HCT116 (cell line): ENCODE results near the gene CRLF3. TPM values are rescaled to one million over a fixed set of nuclear protein-coding genes. Genes with fewer than 3 reads are reported as not detected.
"Not testable (repeated sequence)": the region's sequence is repeated elsewhere in the genome, so short reads cannot be mapped to it uniquely, and the experiment has no call there.

Source experiments
- ATAC-seq: fragments of 200-7000 bp; cut with Tn5 transposase; 2 replicates; pipeline ENCODE4 v1.9.1; 2020; ENCODE audit warnings: mild to moderate bottlenecking, moderate library complexity
- BruUV-seq: library from RNA; stranded (reverse); fragments of 400-500 nt; replicated peaks from 2 replicates; lab custom pipeline; 2021; lab: Mats Ljungman, UMichigan
- CTCF ChIA-PET: fragments of 300-600 bp; sonication (Branson Sonifier 250); formaldehyde crosslinking; loops from one replicate; lab custom pipeline; 2021; ENCODE audit warnings: antibody characterized with exemption; lab: Charles Lee
- POLR2A ChIA-PET: fragments of 300-600, 350-600 bp; sonication (Branson Sonifier 250); formaldehyde crosslinking; loops from one replicate; lab custom pipeline; 2021; ENCODE audit warnings: antibody characterized with exemption; lab: Charles Lee
- RAD21 ChIA-PET, 2 experiments: fragments of 300-600 bp; sonication (Branson Sonifier 250); formaldehyde crosslinking; loops; one replicate each; lab custom pipeline; 2023; ENCODE audit warnings: low total read pairs in 2 of 2; ENCODE audit not compliant: uncharacterized antibody in 2 of 2, unreplicated experiment in 2 of 2, low non-redundant PET in 1 of 2; lab: Charles Lee
- DNase-seq: peaks from one replicate; pipeline ENCODE4 v3.0.0-alpha.2; 2010; ENCODE audit warnings: low read depth, low spot score
- H2AFZ ChIP-seq: fragments of 200-600 bp; shearing (Covaris generic), sonication (generic); 2 replicates; pipeline ENCODE4 v1.6.1; 2017; ENCODE audit warnings: low read depth, mixed run types, mixed read lengths, antibody characterized with exemption, low read length; ENCODE audit not compliant: poor library complexity, severe bottlenecking
- H3K27ac ChIP-seq: 2 replicates; pipeline ENCODE4 v1.5.1; 2012; ENCODE audit warnings: low read depth, low read length
- H3K27me3 ChIP-seq: fragments of 200-600 bp; sonication (generic); 2 replicates; pipeline ENCODE4 v1.6.1; 2016; ENCODE audit warnings: mixed run types, low read length, mixed read lengths; ENCODE audit not compliant: insufficient read depth
- H3K36me3 ChIP-seq, 2 experiments: fragments of 200-500 bp in 1 of 2; fragments of 200-600 bp in 1 of 2; sonication (Bioruptor generic) in 1 of 2; sonication (generic) in 1 of 2; 2 replicates each; pipeline versions ENCODE4 v1.5.1 to v1.6.1; 2014 to 2016; ENCODE audit warnings: low read length in 2 of 2, inconsistent platforms in 1 of 2, mixed read lengths in 1 of 2, mixed run types in 1 of 2; ENCODE audit not compliant: insufficient read depth in 2 of 2, control insufficient read depth in 1 of 2
- H3K4me1 ChIP-seq, 2 experiments: fragments of 200-600 bp in 1 of 2; sonication (generic) in 1 of 2; 2 replicates each; pipeline versions ENCODE4 v1.5.1 to v1.6.1; 2012 to 2017; ENCODE audit warnings: low read length in 2 of 2, inconsistent platforms in 1 of 2, mild to moderate bottlenecking in 1 of 2, mixed read lengths in 1 of 2, mixed run types in 1 of 2, moderate library complexity in 1 of 2; ENCODE audit not compliant: insufficient read depth in 2 of 2, control insufficient read depth in 1 of 2
- H3K4me2 ChIP-seq: fragments of 200-600 bp; sonication (generic); 2 replicates; pipeline ENCODE4 v1.6.1; 2017; ENCODE audit warnings: mixed run types, low read length, mixed read lengths
- H3K4me3 ChIP-seq, 2 experiments: fragments of 200-600 bp in 1 of 2; sonication (generic) in 1 of 2; replicated peaks in 1 of 2; 2 replicates each; pipeline ENCODE4 v1.5.1; 2011 to 2016; ENCODE audit warnings: low read length in 2 of 2, control low read depth in 1 of 2, low read depth in 1 of 2, mild to moderate bottlenecking in 1 of 2, mixed read lengths in 1 of 2, mixed run types in 1 of 2
- H3K79me2 ChIP-seq: fragments of 200-600 bp; sonication (generic); 2 replicates; pipeline ENCODE4 v1.6.1; 2017; ENCODE audit warnings: mild to moderate bottlenecking, mixed run types, low read length, moderate library complexity, mixed read lengths; ENCODE audit not compliant: insufficient read depth
- H3K9ac ChIP-seq: fragments of 200-600 bp; sonication (generic); 2 replicates; pipeline ENCODE4 v1.6.1; 2016; ENCODE audit warnings: low read length, mixed read lengths
- H3K9me2 ChIP-seq: fragments of 200-600 bp; sonication (generic), shearing (Covaris generic); 2 replicates; pipeline ENCODE4 v1.6.1; 2017; ENCODE audit warnings: mixed run types, mild to moderate bottlenecking, moderate library complexity; ENCODE audit not compliant: insufficient read depth
- H3K9me3 ChIP-seq, 2 experiments: fragments of 200-500 bp in 1 of 2; fragments of 200-600 bp in 1 of 2; sonication (Bioruptor generic) in 1 of 2; sonication (generic) in 1 of 2; 2 replicates each; pipeline ENCODE4 v1.6.1; 2014 to 2017; ENCODE audit warnings: low read length in 2 of 2, mixed read lengths in 2 of 2, inconsistent platforms in 1 of 2, low read depth in 1 of 2, mild to moderate bottlenecking in 1 of 2, mixed run types in 1 of 2, moderate library complexity in 1 of 2; ENCODE audit not compliant: control insufficient read depth in 1 of 2, insufficient read depth in 1 of 2
- H4K20me1 ChIP-seq: fragments of 200-600 bp; sonication (generic), shearing (Covaris generic); 2 replicates; pipeline ENCODE4 v1.6.1; 2017; ENCODE audit warnings: mixed run types, mild to moderate bottlenecking, moderate library complexity; ENCODE audit not compliant: insufficient read depth
- ZFX ChIP-seq: fragments of 450-650 bp; IDR thresholded peaks from 2 replicates; pipeline ENCODE4 v1.6.1; 2017
- intact Hi-C: fragments of 100-400 bp; cut with micrococcal nuclease; formaldehyde crosslinking; loops from 2 replicates; pipeline ENCODE4 v1.10.0; 2022
- total RNA-seq: library from RNA; stranded (reverse); gene quantifications from one replicate; pipeline ENCODE4 v1.2.1, GENCODE V29; 2021; ENCODE audit not compliant: unreplicated experiment
- TF ChIP-seq, protein P1 (sequence below), 3 experiments: fragments of 200-600 bp in 1 of 3; sonication (generic) in 1 of 3; IDR thresholded peaks in 2 of 3; conservative IDR thresholded peaks in 1 of 3; 2 replicates each; pipeline ENCODE4 v1.5.1; 2012 to 2017; ENCODE audit warnings: low read depth in 2 of 3, low read length in 2 of 3, antibody characterized with exemption in 1 of 3, borderline replicate concordance in 1 of 3, control low read depth in 1 of 3, mild to moderate bottlenecking in 1 of 3, mixed read lengths in 1 of 3, mixed run types in 1 of 3, moderate library complexity in 1 of 3; ENCODE audit not compliant: insufficient read depth in 1 of 3

The CRLF3 gene
- total RNA-seq, 1 experiment from 2014 or later, result 32.4 TPM

DNA sequence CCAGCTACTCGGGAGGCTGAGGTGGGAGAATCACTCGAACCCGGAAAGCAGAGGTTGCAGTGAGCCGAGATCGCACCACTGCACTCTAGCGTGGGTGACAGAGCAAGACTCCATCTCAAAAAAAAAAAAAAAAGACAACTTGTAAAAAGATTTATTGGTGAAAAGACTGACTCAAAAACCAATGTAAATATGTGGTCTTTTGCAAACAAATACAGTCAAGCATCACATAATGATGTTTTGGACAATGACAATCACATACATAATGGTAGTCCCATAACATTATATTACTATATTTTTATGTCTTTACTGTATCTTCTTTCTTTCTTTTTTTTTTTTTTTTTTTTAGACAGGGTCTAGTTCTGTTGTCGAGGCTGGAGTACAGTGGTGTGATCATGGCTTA, 8.3 kb downstream of the CRLF3 start (continued):
- no peak for TF ChIP-seq ZFX
- TF ChIP-seq, protein P1, sequence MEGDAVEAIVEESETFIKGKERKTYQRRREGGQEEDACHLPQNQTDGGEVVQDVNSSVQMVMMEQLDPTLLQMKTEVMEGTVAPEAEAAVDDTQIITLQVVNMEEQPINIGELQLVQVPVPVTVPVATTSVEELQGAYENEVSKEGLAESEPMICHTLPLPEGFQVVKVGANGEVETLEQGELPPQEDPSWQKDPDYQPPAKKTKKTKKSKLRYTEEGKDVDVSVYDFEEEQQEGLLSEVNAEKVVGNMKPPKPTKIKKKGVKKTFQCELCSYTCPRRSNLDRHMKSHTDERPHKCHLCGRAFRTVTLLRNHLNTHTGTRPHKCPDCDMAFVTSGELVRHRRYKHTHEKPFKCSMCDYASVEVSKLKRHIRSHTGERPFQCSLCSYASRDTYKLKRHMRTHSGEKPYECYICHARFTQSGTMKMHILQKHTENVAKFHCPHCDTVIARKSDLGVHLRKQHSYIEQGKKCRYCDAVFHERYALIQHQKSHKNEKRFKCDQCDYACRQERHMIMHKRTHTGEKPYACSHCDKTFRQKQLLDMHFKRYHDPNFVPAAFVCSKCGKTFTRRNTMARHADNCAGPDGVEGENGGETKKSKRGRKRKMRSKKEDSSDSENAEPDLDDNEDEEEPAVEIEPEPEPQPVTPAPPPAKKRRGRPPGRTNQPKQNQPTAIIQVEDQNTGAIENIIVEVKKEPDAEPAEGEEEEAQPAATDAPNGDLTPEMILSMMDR (IDR thresholded peaks at IDR 0.05 in 2 of 3, conservative IDR thresholded peaks at IDR 0.05 in 1 of 3; ENCODE audit: borderline replicate concordance in 1 of 3, insufficient read depth in 1 of 3, low read depth in 2 of 3, low read length in 2 of 3), result no peak

DNA sequence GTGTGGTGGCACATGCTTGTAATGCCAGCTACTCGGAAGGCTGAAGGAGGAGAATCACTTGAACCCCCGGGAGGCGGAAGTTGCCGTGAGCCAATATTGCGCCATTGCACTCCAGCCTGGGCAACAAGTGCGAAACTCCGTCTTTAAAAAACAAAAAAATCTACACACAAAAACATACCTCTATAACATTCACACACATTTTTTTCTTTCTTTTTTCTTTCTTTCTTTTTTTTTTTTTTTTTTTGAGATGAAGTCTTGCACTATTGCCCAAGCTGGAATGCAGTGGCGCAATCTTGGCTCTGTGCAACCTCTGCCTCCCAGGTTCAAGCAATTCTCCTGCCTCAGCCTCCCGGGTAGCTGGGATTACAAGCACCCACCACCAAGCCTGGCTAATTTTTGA, 9.6 kb downstream of the CRLF3 start:
- H3K27me3 ChIP-seq, H3K9me3 ChIP-seq, intact Hi-C loops, H2AFZ ChIP-seq, H3K9me2 ChIP-seq, H3K27ac ChIP-seq, DNase-seq, H3K4me1 ChIP-seq, RAD21 ChIA-PET, POLR2A ChIA-PET, H3K9ac ChIP-seq, CTCF ChIA-PET, H3K4me2 ChIP-seq, H4K20me1 ChIP-seq, H3K4me3 ChIP-seq, H3K36me3 ChIP-seq, ATAC-seq, BruUV-seq: not testable (repeated sequence)
- peaks cover 91% of the 10 kb centered on the region for H3K79me2 ChIP-seq

DNA sequence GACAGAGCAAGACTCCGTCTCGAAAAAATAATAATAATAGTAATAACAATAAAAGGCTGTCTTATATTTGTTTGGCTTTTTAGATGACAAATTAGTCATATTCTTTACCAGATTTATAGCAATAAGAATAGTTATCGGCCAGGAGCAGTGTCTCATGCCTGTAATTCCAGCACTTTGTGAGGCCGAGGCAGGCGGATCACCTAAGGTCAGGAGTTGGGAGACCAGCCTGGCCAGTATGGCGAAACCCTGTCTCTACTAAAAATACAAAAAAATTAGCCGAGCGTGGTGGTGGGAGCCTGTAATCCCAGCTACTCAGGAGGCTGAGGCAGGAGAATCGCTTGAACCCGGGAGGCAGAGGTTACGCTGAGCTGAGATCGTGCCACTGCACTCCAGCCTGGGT, 10.3 kb downstream of the CRLF3 start:
- H3K79me2 ChIP-seq, result peaks cover 90% of the 10 kb centered on the region
- H2AFZ ChIP-seq, ATAC-seq, H3K27ac ChIP-seq, CTCF ChIA-PET, H3K4me3 ChIP-seq, DNase-seq, BruUV-seq, H3K4me1 ChIP-seq, H3K27me3 ChIP-seq, H3K4me2 ChIP-seq, H3K36me3 ChIP-seq, POLR2A ChIA-PET, H3K9ac ChIP-seq, H3K9me2 ChIP-seq, H4K20me1 ChIP-seq, H3K9me3 ChIP-seq, RAD21 ChIA-PET, intact Hi-C loops: not testable (repeated sequence)
